HL-60 (cell line): ENCODE measurements around the gene MXD4.

Source experiments
- DNase-seq, 2 experiments: peaks; one replicate each; pipeline ENCODE4 v3.0.0-alpha.2; 2010 to 2020; ENCODE audit warnings: low read depth in 1 of 2, low spot score in 1 of 2
- H3K27ac ChIP-seq: fragments of 250-450 bp; sonication (Bioruptor Pico); replicated peaks from 2 replicates; pipeline ENCODE4 v1.5.1; 2020; ENCODE audit warnings: mild to moderate bottlenecking, moderate library complexity
- H3K27me3 ChIP-seq: fragments of 250-450 bp; sonication (Bioruptor Pico); 2 replicates; pipeline ENCODE4 v1.5.1; 2021; ENCODE audit warnings: mild to moderate bottlenecking, moderate library complexity; ENCODE audit not compliant: insufficient read depth, poor library complexity, severe bottlenecking
- H3K4me3 ChIP-seq: replicated peaks from 2 replicates; pipeline ENCODE4 v1.5.1; 2011; ENCODE audit warnings: mild to moderate bottlenecking, control low read depth, low read length; ENCODE audit not compliant: insufficient read depth
- CTCF ChIP-seq: IDR thresholded peaks from one replicate; pipeline ENCODE4 v1.5.1; 2011; ENCODE audit warnings: low read length, control low read depth, inconsistent platforms; ENCODE audit not compliant: insufficient read depth
- GABPA ChIP-seq: IDR thresholded peaks from 2 replicates; pipeline ENCODE4 v1.6.1; 2012; ENCODE audit warnings: low read depth
- POLR2AphosphoS5 ChIP-seq: IDR thresholded peaks from 2 replicates; pipeline ENCODE4 v1.6.1; 2012; ENCODE audit warnings: low read depth
- REST ChIP-seq: IDR thresholded peaks from 2 replicates; pipeline ENCODE4 v1.6.1; 2012; ENCODE audit warnings: low read depth; ENCODE audit not compliant: insufficient replicate concordance
- SPI1 ChIP-seq: IDR thresholded peaks from 2 replicates; pipeline ENCODE4 v1.6.1; 2012; ENCODE audit warnings: low read depth, mild to moderate bottlenecking, borderline replicate concordance

Gene MXD4

GRCh38 chr4:2260344-2261109 is 1.4 kb downstream of the MXD4 start:
- no peak for DNase-seq
- H3K4me3 ChIP-seq = peak overlapping the region; percentile 69
- peak overlapping the region; percentile 53; the same call in 1 of the 2 replicates for H3K27ac ChIP-seq
- no peaks in the 10 kb centered on the region for H3K27me3 ChIP-seq
- TF ChIP-seq GABPA (no peak), CTCF (no peak), REST (no peak), SPI1 (no peak), POLR2AphosphoS5 (no peak)

GRCh38 chr4:2259541-2260343 is 2.2 kb downstream of the MXD4 start:
- H3K4me3 ChIP-seq = no peak overlapping the region
- no peak for TF ChIP-seq SPI1
- TF ChIP-seq POLR2AphosphoS5 = no peak
- TF ChIP-seq REST = no peak
- no peaks in the 10 kb centered on the region for H3K27me3 ChIP-seq
- no peak overlapping the region for H3K27ac ChIP-seq
- DNase-seq = no peak

- Histone ChIP-seq H3K27ac (no peak overlapping the region), H3K27me3 (no peaks in the 10 kb centered on the region), H3K4me3 (no peak overlapping the region)
- DNase-seq = no peak
- no peak for TF ChIP-seq REST
- TF ChIP-seq SPI1 = no peak
- no peak for TF ChIP-seq GABPA
- no peak for TF ChIP-seq POLR2AphosphoS5
- TF ChIP-seq CTCF = no peak
Observed at GRCh38 chr4:2259036-2259540, 2.8 kb downstream of the MXD4 start.
